HFFc6 (cell line): Measurements from ENCODE around the gene TOMM40L. TPM values are rescaled to one million over a fixed set of nuclear protein-coding genes. Genes with fewer than 3 reads are reported as not detected.

Experiments used
- DNase-seq: peaks from one replicate; pipeline ENCODE4 v3.0.0-alpha.2; 2018
- H3K27ac Mint-ChIP-seq: 2 replicates; pipeline ENCODE4 v1.8.0; 2020; ENCODE audit warnings: mild to moderate bottlenecking, mixed read lengths
- H3K27me3 Mint-ChIP-seq: 2 replicates; pipeline ENCODE4 v1.8.0; 2021; ENCODE audit warnings: mild to moderate bottlenecking, moderate library complexity, mixed read lengths; ENCODE audit not compliant: insufficient read depth
- H3K36me3 Mint-ChIP-seq: 2 replicates; pipeline ENCODE4 v1.8.0; 2021; ENCODE audit warnings: low read depth, mixed read lengths
- H3K4me1 Mint-ChIP-seq: 2 replicates; pipeline ENCODE4 v1.8.0; 2020; ENCODE audit warnings: low read depth, mixed read lengths
- H3K4me3 Mint-ChIP-seq: 2 replicates; pipeline ENCODE4 v1.8.0; 2020; ENCODE audit warnings: mild to moderate bottlenecking, moderate library complexity, mixed read lengths
- H3K9me3 Mint-ChIP-seq: 2 replicates; pipeline ENCODE4 v1.8.0; 2020; ENCODE audit warnings: mild to moderate bottlenecking, mixed read lengths
- CTCF ChIP-seq: fragments of 200-600 bp; sonication (generic); IDR thresholded peaks from 2 replicates; pipeline ENCODE4 v1.5.0; 2021; ENCODE audit warnings: antibody characterized with exemption, mild to moderate bottlenecking
- microRNA-seq: library from miRNA; unstranded; fragments of <30 nt; microRNA quantifications from one replicate; pipeline ENCODE4, GENCODE V29; 2019
- total RNA-seq, 6 experiments: library from RNA; stranded (reverse); fragmentation: NEBNext Ultra II Directional; extraction: Animal tissue kit (Norgen Biotek cat#: 25700); gene quantifications; 2 replicates in 1 of 6; 3 replicates in 5 of 6; pipeline ENCODE4 v1.2.3, GENCODE V29; 2021

Gene TOMM40L
- total RNA-seq, 6 experiments from 2014 or later: 9.8 to 13.6 (median 10.6) TPM

GRCh38 chr1:161273402-161273801 lies 47.5 kb downstream of the TOMM40L start:
- H3K4me1 Mint-ChIP-seq: peaks cover 6% of the 10 kb centered on the region; the same call in 1 of the 2 replicates
- no peaks in the 10 kb centered on the region for H3K36me3 Mint-ChIP-seq
- peaks cover 16% of the 10 kb centered on the region for H3K27me3 Mint-ChIP-seq
- DNase-seq: no peak
- no peaks in the 10 kb centered on the region for H3K9me3 Mint-ChIP-seq
- no peak overlapping the region for H3K27ac Mint-ChIP-seq
- no peak overlapping the region for H3K4me3 Mint-ChIP-seq
- TF ChIP-seq CTCF: no peak

DNA sequence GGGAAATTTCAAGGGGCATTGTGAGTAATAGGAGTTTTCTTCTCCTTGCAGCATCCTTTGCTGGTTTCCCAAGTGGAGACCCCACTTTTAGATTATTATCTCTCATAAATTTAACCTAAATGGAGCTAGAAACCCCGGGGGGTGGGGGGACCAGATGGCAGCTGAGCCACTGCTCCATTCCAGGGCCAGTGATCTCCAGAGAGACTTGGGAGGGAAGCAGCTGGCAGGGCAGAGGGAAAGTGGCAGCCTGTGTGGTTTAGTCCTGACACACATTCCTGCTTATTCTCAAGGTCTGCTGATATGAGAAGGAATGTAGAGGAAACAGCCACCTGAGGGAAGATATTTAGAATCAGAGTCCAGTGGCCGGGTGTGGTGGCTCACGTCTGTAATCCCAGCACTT lies 49.0 kb downstream of the TOMM40L start:
- no peak for TF ChIP-seq CTCF
- Mint-ChIP-seq H3K27ac (no peak overlapping the region), H3K27me3 (peaks cover 24% of the 10 kb centered on the region)

More for the DNA sequence above, 49.0 kb downstream of the TOMM40L start:
- H3K9me3 Mint-ChIP-seq: no peaks in the 10 kb centered on the region
- H3K36me3 Mint-ChIP-seq: no peaks in the 10 kb centered on the region
- peaks cover 6% of the 10 kb centered on the region; the same call in 1 of the 2 replicates for H3K4me1 Mint-ChIP-seq
- no peak overlapping the region for H3K4me3 Mint-ChIP-seq
- no peak for DNase-seq

Small RNA genes within 50 kb of the gene (microRNA-seq; reads per million reads assigned to microRNA genes)
- not detected for gene MIR5187

Other genes starting within 250 kb of the TOMM40L start
- gene F11R, start 204.9 kb upstream of the TOMM40L start, total RNA-seq: under 1 TPM in 4 of 6 experiments, not detected in 2; 0.05 to 0.38 (median 0.14) TPM
- not detected for gene TSTD1, start 187.1 kb upstream of the TOMM40L start, total RNA-seq
- gene USF1, start 180.1 kb upstream of the TOMM40L start, total RNA-seq: 10 to 100 TPM; 31.2 to 38.0 (median 33.4) TPM
- not detected for gene ARHGAP30, start 156.2 kb upstream of the TOMM40L start, total RNA-seq
- gene NECTIN4, start 136.5 kb upstream of the TOMM40L start, total RNA-seq: under 1 TPM in 2 of 6 experiments, not detected in 4; 0.09 to 0.14 TPM
- 1 to 10 TPM; 1.3 to 2.7 (median 2.1) TPM for gene KLHDC9, start 127.7 kb upstream of the TOMM40L start, total RNA-seq
- 100 to 1,000 TPM in 2 of 6 experiments, 10 to 100 TPM in 4; 77.4 to 114 (median 92.8) TPM for gene PFDN2, start 108.0 kb upstream of the TOMM40L start, total RNA-seq
- 10 to 100 TPM; 26.2 to 35.1 (median 32.5) TPM for gene NIT1, start 108.0 kb upstream of the TOMM40L start, total RNA-seq
- gene DEDD, start 93.4 kb upstream of the TOMM40L start, total RNA-seq: 10 to 100 TPM; 29.8 to 39.2 (median 36.0) TPM
- gene UFC1, start 72.1 kb upstream of the TOMM40L start, total RNA-seq: 10 to 100 TPM; 83.8 to 92.6 (median 85.1) TPM
- 10 to 100 TPM; 16.6 to 18.9 (median 17.2) TPM for gene USP21, start 66.6 kb upstream of the TOMM40L start, total RNA-seq
- gene PPOX, start 59.6 kb upstream of the TOMM40L start, total RNA-seq: 10 to 100 TPM; 11.8 to 15.2 (median 13.5) TPM
- 10 to 100 TPM; 31.0 to 38.2 (median 35.4) TPM for gene B4GALT3, start 48.6 kb upstream of the TOMM40L start, total RNA-seq
- gene ADAMTS4, start 27.0 kb upstream of the TOMM40L start, total RNA-seq: 1 to 10 TPM; 3.4 to 8.3 (median 6.5) TPM
- 10 to 100 TPM; 81.5 to 90.8 (median 85.8) TPM for gene NDUFS2, start 23.7 kb upstream of the TOMM40L start, total RNA-seq
- gene FCER1G, start 10.8 kb upstream of the TOMM40L start, total RNA-seq: 1 to 10 TPM in 1 of 6 experiments, under 1 TPM in 4, not detected in 1; 0.33 to 1.0 (median 0.53) TPM
- gene APOA2, start 2.4 kb upstream of the TOMM40L start, total RNA-seq: not detected
- not detected for gene NR1I3, start 12.1 kb downstream of the TOMM40L start, total RNA-seq
- gene PCP4L1, start 32.7 kb downstream of the TOMM40L start, total RNA-seq: not detected
- gene MPZ, start 83.9 kb downstream of the TOMM40L start, total RNA-seq: 1 to 10 TPM in 1 of 6 experiments, under 1 TPM in 5; 0.28 to 1.1 (median 0.64) TPM
- 100 to 1,000 TPM; 237 to 285 (median 247) TPM for gene SDHC, start 88.3 kb downstream of the TOMM40L start, total RNA-seq
- gene CFAP126, start 141.8 kb downstream of the TOMM40L start, total RNA-seq: not detected